CD8-positive, alpha-beta memory T cell (primary cell): ENCODE measurements around the gene CIAO3. TPM values are rescaled to one million over a fixed set of nuclear protein-coding genes. Genes with fewer than 3 reads are reported as not detected.

Experiments
- CTCF ChIA-PET: fragments of 350-600 bp; sonication (Branson Sonifier 250); formaldehyde crosslinking; loops from one replicate; lab custom pipeline; 2021; ENCODE audit warnings: antibody characterized with exemption; lab: Charles Lee
- POLR2A ChIA-PET: fragments of 350-600 bp; sonication (Branson Sonifier 250); formaldehyde crosslinking; loops from one replicate; lab custom pipeline; 2021; ENCODE audit warnings: antibody characterized with exemption; lab: Charles Lee
- DNase-seq, 5 donors: peaks; one replicate each; pipeline versions ENCODE4 v3.0.0 to v3.0.0-alpha.2; 2020 to 2022; ENCODE audit warnings: mixed read lengths in 1 of 5
- H3K27ac ChIP-seq: one replicate; pipeline ENCODE4 v1.7.0; 2013; ENCODE audit warnings: low read depth, mild to moderate bottlenecking, low read length, moderate library complexity
- H3K27me3 ChIP-seq: 2 replicates; pipeline ENCODE4 v1.7.0; 2013; ENCODE audit warnings: low read length, mild to moderate bottlenecking; ENCODE audit not compliant: insufficient read depth, poor library complexity, severe bottlenecking
- H3K36me3 ChIP-seq: 2 replicates; pipeline ENCODE4 v1.7.0; 2013; ENCODE audit warnings: mild to moderate bottlenecking, low read length, moderate library complexity; ENCODE audit not compliant: insufficient read depth
- H3K4me1 ChIP-seq: 2 replicates; pipeline ENCODE4 v1.7.0; 2013; ENCODE audit warnings: mild to moderate bottlenecking, low read length, moderate library complexity; ENCODE audit not compliant: insufficient read depth
- H3K4me3 ChIP-seq: 2 replicates; pipeline ENCODE4 v1.7.0; 2013; ENCODE audit warnings: mild to moderate bottlenecking, low read length
- H3K9me3 ChIP-seq: 2 replicates; pipeline ENCODE4 v1.7.0; 2013; ENCODE audit warnings: mild to moderate bottlenecking, low read length
- H3K27ac Mint-ChIP-seq, 8 donors: one replicate each; pipeline ENCODE4 v1.8.0; 2020 to 2021; ENCODE audit warnings: mixed read lengths in 8 of 8, mild to moderate bottlenecking in 6 of 8, inconsistent platforms in 3 of 8, moderate library complexity in 3 of 8
- H3K27me3 Mint-ChIP-seq, 2 donors: one replicate each; pipeline ENCODE4 v1.8.0; 2020 to 2021; ENCODE audit warnings: mixed read lengths in 2 of 2, mild to moderate bottlenecking in 1 of 2, moderate library complexity in 1 of 2
- H3K36me3 Mint-ChIP-seq, 3 donors: one replicate each; pipeline ENCODE4 v1.8.0; 2020 to 2021; ENCODE audit warnings: mixed read lengths in 3 of 3, inconsistent platforms in 1 of 3, mild to moderate bottlenecking in 1 of 3
- H3K4me1 Mint-ChIP-seq, 3 donors: one replicate each; pipeline ENCODE4 v1.8.0; 2020 to 2021; ENCODE audit warnings: mixed read lengths in 3 of 3, inconsistent platforms in 1 of 3, mild to moderate bottlenecking in 1 of 3
- H3K4me3 Mint-ChIP-seq, 7 donors: one replicate each; pipeline ENCODE4 v1.8.0; 2020 to 2021; ENCODE audit warnings: mixed read lengths in 7 of 7, mild to moderate bottlenecking in 6 of 7, moderate library complexity in 4 of 7, inconsistent platforms in 2 of 7
- H3K9me3 Mint-ChIP-seq, 5 donors: one replicate each; pipeline ENCODE4 v1.8.0; 2020 to 2022; ENCODE audit warnings: mixed read lengths in 5 of 5, mild to moderate bottlenecking in 3 of 5, moderate library complexity in 2 of 5, inconsistent platforms in 1 of 5
- polyA plus RNA-seq: library from polyadenylated mRNA; unstranded; fragments of 300-500 nt; fragmentation: Illumina TruSeq; gene quantifications from one replicate; pipeline ENCODE4 v1.2.3, GENCODE V29; 2021
- total RNA-seq, 2 experiments: library from RNA; stranded (reverse); gene quantifications; one replicate each; pipeline ENCODE4 v1.2.3, GENCODE V29; 2021

The CIAO3 gene
- total and polyA plus RNA-seq, 3 experiments from 2014 or later, result 23.1 to 37.9 (median 34.8) TPM

DNA sequence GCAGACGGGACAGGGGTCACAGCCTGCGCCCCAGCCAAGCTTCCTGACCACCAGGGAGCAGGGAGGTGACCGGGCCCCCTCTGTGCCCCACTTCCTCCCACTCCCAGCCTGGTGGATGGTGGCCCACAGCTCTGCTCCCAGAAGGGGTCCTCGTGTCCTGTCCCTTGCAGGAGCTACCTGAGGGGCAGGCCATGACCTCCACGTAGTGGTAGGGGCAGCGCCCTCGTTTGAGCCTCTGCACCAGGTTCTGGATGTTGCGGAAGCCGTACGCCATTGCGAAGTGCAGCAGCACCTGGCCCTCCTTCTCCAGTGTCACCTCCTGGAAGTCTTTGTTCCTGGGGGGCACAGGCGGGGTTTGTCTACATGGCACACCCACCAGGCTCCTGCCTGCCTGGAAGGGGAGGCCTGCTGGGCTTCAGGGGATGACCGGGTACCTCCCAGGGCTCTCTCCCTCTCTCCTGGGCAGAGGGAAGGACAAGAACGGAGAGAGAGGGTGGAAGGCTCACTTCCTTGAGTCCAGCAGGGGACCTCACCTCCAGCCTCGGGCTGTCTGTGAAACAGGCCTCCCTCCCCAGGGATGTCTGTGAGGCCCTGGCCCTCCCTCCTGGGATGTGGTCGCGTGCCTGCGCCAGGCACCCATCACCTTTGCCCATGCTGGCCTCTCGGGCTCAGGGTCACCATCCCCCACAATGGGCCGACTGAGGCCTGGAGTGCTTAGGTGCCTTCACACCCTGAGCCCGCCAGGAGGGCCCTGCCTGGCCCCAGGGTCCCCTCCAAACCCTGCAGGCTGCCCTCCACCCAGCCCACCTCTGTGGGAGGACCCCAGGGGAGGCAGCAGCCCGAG is 9.9 kb downstream of the CIAO3 start:
- peaks cover 0 to 3% (median 0%) of the 10 kb centered on the region in 3 donors for H3K4me1 Mint-ChIP-seq
- Histone ChIP-seq H3K4me1 (peaks cover 6% of the 10 kb centered on the region), H3K27ac (no peak overlapping the region), H3K4me3 (no peak overlapping the region), H3K9me3 (no peaks in the 10 kb centered on the region), H3K36me3 (peaks cover 13% of the 10 kb centered on the region), H3K27me3 (no peaks in the 10 kb centered on the region)
- no peaks in the 10 kb centered on the region for H3K9me3 Mint-ChIP-seq
- H3K27me3 Mint-ChIP-seq, result no peaks in the 10 kb centered on the region
- H3K36me3 Mint-ChIP-seq, result peaks cover 0 to 20% (median 2%) of the 10 kb centered on the region in 3 donors
- peak overlapping the region in 1 of 8 donors; percentile 36 for H3K27ac Mint-ChIP-seq
- ChIA-PET POLR2A (interaction anchor here (1.7 to 2.1 kb wide), 2 partner anchors 9 to 16 kb away, joined by 5 to 7 read pairs; partner anchors contain the start of genes ANTKMT and METRN), CTCF (interaction anchor here (0.8 to 18.9 kb wide), 4 partner anchors 10 to 14 kb away, joined by 3 to 332 read pairs (median 6); partner anchors contain the start of genes ANTKMT, CCDC78, CIAO3 and HAGHL)
- no peak overlapping the region for H3K4me3 Mint-ChIP-seq
- DNase-seq, result no peak

DNA sequence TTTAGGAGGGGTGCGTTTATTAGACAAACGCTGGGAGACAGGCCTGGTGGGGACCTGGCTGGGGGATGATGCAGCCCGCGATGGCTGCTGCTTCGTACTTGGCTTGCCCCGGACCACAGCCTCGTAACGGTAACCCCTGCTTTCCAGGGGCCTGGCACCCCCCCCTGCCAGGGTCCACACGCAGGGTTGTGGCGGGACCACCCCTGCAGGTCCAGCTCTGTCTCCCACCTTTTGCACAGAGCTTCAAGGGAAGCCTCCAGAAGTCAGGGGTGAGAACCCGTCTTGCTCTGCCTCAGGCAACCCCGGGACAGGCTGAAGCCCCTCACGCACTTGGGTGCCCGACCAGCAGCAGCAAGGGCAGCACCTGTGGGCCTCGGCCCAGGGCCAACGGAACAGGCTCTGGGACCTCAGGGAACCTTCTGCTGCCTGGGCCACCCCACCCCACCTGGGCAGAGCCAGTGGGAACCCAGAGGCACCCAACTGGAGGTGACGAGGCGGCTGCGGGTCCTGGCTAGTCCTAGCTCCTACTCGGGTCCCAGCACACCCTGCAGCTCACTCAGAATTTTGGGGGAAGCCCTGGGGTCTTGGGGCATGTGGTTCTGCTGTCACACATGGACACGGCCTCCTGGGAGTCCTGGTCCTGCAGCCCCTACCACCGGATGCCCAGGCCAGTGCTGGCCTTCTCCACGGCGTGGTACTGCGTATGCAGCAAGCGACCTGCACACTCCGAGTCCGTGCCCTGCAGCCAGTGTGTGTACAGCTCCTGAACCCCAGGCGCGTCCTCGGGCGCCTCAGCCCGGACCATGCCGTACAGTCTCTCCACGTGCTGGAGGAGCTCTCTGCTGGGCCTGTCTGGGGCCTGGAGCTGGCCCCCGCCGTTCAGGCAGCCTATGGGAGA is 10.8 kb downstream of the CIAO3 start:
- H3K27ac ChIP-seq, result no peak overlapping the region
- peaks cover 10% of the 10 kb centered on the region for H3K36me3 ChIP-seq
- H3K9me3 Mint-ChIP-seq, result no peaks in the 10 kb centered on the region
- no peaks in the 10 kb centered on the region for H3K9me3 ChIP-seq
- H3K4me3 ChIP-seq, result no peak overlapping the region
- ChIA-PET POLR2A (interaction anchor here (0.7 to 2.1 kb wide), 3 partner anchors 9 to 16 kb away, joined by 3 to 7 read pairs (median 5); partner anchors contain the start of genes ANTKMT and METRN), CTCF (interaction anchor here (0.8 to 18.9 kb wide), 4 partner anchors 11 to 15 kb away, joined by 3 to 332 read pairs (median 6); partner anchors contain the start of genes ANTKMT, CCDC78, CIAO3 and HAGHL)
- peaks cover 0 to 13% (median 0%) of the 10 kb centered on the region in 3 donors for H3K36me3 Mint-ChIP-seq
- H3K4me1 ChIP-seq, result peaks cover 6% of the 10 kb centered on the region
- peaks cover 0 to 11% (median 0%) of the 10 kb centered on the region in 3 donors for H3K4me1 Mint-ChIP-seq
- H3K27me3 ChIP-seq, result no peaks in the 10 kb centered on the region
- peak overlapping the region in 1 of 8 donors; percentile 36 for H3K27ac Mint-ChIP-seq
- H3K4me3 Mint-ChIP-seq, result peak overlapping the region in 3 of 7 donors; percentile 32 to 52 (median 37)
- DNase-seq, result no peak
- no peaks in the 10 kb centered on the region for H3K27me3 Mint-ChIP-seq

DNA sequence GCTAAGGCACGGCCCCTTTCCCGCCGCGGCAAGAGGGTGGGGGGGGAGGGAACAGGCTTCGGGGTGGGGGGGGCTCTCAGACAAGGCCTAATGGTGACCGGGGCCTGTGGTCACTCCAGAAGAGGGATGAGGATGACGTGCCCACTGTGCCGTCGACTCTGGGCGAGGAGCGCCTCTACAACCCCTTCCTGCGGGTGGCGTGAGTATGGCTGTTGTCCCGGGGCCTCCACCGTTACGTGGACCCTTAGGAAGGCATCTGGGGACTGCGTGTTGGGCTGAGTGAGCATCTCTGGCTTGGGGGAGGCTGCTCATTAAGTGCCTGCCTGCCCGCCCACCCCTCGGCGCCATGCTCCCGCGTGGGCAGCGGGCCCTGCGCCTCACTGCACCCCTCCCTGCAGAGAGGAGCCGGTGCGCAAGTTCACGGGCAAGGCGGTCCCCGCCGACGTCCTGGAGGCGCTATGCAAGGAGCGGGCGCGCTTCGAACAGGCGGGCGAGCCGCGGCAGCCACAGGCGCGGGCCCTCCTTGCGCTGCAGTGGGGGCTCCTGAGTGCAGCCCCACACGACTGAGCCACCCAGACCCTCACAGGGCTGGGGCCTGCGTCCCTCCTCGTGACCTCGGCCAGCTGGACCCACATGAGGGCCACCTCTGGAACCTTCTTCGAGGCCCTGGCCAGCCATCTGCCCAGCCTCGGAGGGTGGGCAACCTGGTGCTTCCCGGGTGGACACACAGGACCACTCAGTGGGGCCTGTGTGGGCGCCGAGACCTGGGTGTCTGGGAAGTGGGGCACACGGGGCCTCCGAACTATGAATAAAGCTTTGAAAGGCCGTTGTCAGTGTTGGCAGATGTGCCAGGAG is 11.7 kb downstream of the CIAO3 start:
- H3K4me3 Mint-ChIP-seq, result peak overlapping the region; percentile 13 to 74 (median 49)
- H3K27ac ChIP-seq, result peak overlapping the region; percentile 38
- H3K4me1 ChIP-seq, result peaks cover 6% of the 10 kb centered on the region
- ChIA-PET POLR2A (interaction anchor here (0.7 to 5.4 kb wide), 6 partner anchors 8 to 59 kb away, joined by 3 to 53 read pairs (median 6); partner anchors contain the start of genes ANTKMT, CHTF18, METRN and RPUSD1), CTCF (interaction anchor here (2.1 to 18.9 kb wide), 2 partner anchors 12 kb away, joined by 9 to 332 read pairs; partner anchors contain the start of genes ANTKMT, CCDC78, CIAO3 and HAGHL)
- peaks cover 0 to 13% (median 0%) of the 10 kb centered on the region in 3 donors for H3K4me1 Mint-ChIP-seq
- H3K36me3 Mint-ChIP-seq, result peaks cover 0 to 12% (median 0%) of the 10 kb centered on the region in 3 donors
- H3K9me3 ChIP-seq, result no peaks in the 10 kb centered on the region
- H3K27ac Mint-ChIP-seq, result peak overlapping the region in 3 of 8 donors; percentile 27 to 58 (median 53)
- no peaks in the 10 kb centered on the region for H3K27me3 ChIP-seq
- H3K9me3 Mint-ChIP-seq, result no peaks in the 10 kb centered on the region
- no peaks in the 10 kb centered on the region for H3K27me3 Mint-ChIP-seq
- peaks cover 10% of the 10 kb centered on the region for H3K36me3 ChIP-seq
- DNase-seq, result no peak
- H3K4me3 ChIP-seq, result no peak overlapping the region

DNA sequence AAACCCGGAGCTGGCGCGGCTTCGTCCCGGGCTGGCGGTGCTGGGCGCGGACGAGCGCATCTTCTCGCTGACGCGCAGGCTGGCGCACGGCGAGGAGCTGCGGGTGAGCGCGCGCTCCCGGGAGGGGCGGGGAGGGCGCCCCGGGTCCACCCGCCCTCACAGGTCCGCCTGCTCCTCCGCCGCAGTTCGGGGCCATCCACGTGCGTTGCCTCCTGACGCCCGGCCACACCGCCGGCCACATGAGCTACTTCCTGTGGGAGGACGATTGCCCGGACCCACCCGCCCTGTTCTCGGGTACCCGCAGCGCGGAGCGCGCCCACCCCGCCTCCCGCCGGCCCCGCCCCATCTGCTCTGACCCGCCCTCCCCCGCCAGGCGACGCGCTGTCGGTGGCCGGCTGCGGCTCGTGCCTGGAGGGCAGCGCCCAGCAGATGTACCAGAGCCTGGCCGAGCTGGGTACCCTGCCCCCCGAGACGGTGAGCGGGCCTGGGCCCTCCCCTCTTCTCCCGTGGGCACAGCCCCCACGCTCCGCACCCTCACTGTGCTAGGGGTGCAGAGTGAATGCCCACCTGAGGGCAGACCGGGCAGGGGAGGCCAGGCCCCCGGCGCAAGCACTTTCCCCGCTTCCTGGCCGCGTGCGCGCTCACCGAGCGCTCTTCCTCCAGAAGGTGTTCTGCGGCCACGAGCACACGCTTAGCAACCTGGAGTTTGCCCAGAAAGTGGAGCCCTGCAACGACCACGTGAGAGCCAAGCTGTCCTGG is 12.5 kb downstream of the CIAO3 start:
- H3K9me3 ChIP-seq, result no peaks in the 10 kb centered on the region
- peak overlapping the region; percentile 38 for H3K27ac ChIP-seq
- ChIA-PET CTCF (interaction anchor here (2.4 to 22.8 kb wide), 3 partner anchors 8 to 57 kb away, joined by 11 to 332 read pairs (median 332); partner anchors contain the start of genes ANTKMT, CCDC78, CIAO3 and HAGHL), POLR2A (interaction anchor here (0.7 to 5.4 kb wide), 8 partner anchors 9 to 79 kb away, joined by 3 to 53 read pairs (median 4); partner anchors contain the start of genes CHTF18, CIAO3, METRN and RPUSD1)
- H3K4me3 Mint-ChIP-seq, result peak overlapping the region in 6 of 7 donors; percentile 38 to 74 (median 52)
- peaks cover 4% of the 10 kb centered on the region for H3K36me3 ChIP-seq
- peaks cover 0 to 8% (median 0%) of the 10 kb centered on the region in 3 donors for H3K36me3 Mint-ChIP-seq
- H3K9me3 Mint-ChIP-seq, result no peaks in the 10 kb centered on the region
- H3K4me3 ChIP-seq, result no peak overlapping the region
- H3K4me1 Mint-ChIP-seq, result peaks cover 0 to 16% (median 0%) of the 10 kb centered on the region in 3 donors
- no peaks in the 10 kb centered on the region for H3K27me3 Mint-ChIP-seq
- H3K4me1 ChIP-seq, result peaks cover 6% of the 10 kb centered on the region
- no peaks in the 10 kb centered on the region for H3K27me3 ChIP-seq
- H3K27ac Mint-ChIP-seq, result peak overlapping the region in 3 of 8 donors; percentile 27 to 53 (median 52)
- DNase-seq, result peak; percentile 57 to 81 (median 68)

DNA sequence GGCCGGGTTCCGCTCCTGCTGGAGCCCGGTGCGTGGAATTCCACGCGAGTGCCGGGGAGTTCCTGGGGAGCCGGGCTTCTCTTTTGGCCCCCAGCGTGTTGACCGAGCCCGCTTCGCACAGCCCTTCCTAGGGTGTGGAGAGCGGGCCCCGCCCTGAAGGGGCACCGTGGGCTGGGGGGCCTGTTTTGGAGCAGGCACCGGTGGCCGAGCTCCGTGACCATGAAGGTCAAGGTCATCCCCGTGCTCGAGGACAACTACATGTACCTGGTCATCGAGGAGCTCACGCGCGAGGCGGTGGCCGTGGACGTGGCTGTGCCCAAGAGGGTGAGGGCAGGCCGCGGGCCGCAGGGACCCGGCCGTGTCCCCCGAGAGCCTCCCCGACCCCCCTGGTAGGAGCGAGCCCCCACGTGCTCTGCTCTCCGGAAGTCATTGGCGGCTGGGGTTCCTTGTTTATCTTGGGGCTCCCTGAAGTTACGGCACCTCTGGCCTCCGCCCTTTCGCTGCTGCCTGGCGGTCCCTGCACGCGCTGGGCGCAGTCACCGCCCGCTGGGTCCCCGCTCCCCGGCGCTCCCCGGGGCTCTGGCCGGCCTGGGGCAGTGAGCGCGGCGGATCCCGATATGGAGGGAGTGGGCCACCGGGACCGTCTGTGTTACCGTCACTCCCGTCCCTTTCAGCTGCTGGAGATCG is 13.4 kb downstream of the CIAO3 start:
- Mint-ChIP-seq H3K27ac (peak overlapping the region in 3 of 8 donors; percentile 33 to 81 (median 52)), H3K27me3 (no peaks in the 10 kb centered on the region), H3K4me1 (peaks cover 0 to 22% (median 2%) of the 10 kb centered on the region in 3 donors), H3K4me3 (peak overlapping the region; percentile 50 to 79 (median 57)), H3K9me3 (no peaks in the 10 kb centered on the region), H3K36me3 (peaks cover 0 to 3% (median 0%) of the 10 kb centered on the region in 3 donors)
- ChIA-PET CTCF (interaction anchor here (2.4 to 22.8 kb wide), 3 partner anchors 9 to 58 kb away, joined by 11 to 332 read pairs (median 332); partner anchors contain the start of genes ANTKMT, CCDC78, CIAO3 and HAGHL), POLR2A (interaction anchor here (0.5 to 5.4 kb wide), 9 partner anchors 8 to 745 kb away, joined by 3 to 53 read pairs (median 3); partner anchors contain the start of genes CIAO3, METRN, STUB1 and WDR24)
- Histone ChIP-seq H3K4me3 (peak overlapping the region; percentile 69), H3K27me3 (no peaks in the 10 kb centered on the region), H3K27ac (peak overlapping the region; percentile 73), H3K4me1 (peaks cover 9% of the 10 kb centered on the region), H3K36me3 (no peaks in the 10 kb centered on the region), H3K9me3 (no peaks in the 10 kb centered on the region)
- peak in 1 of 5 donors; percentile 36 for DNase-seq
